Peyer's patch (tissue), 4 donors: ENCODE measurements around the gene PURA. TPM values are rescaled to one million over a fixed set of nuclear protein-coding genes. Genes with fewer than 3 reads are reported as not detected.

ENCODE experiments used
- DNase-seq, 3 donors: peaks; one replicate each; pipeline ENCODE4 v3.0.0-alpha.2; 2017 to 2019
- H3K27ac ChIP-seq, 4 donors: fragments of 200-600 bp; sonication (generic); one replicate each; pipeline ENCODE4 v1.5.1; 2016 to 2019
- H3K27me3 ChIP-seq, 2 donors: fragments of 200-600 bp; sonication (generic); one replicate each; pipeline ENCODE4 v1.5.1; 2019
- H3K36me3 ChIP-seq, 3 donors: fragments of 200-600 bp; sonication (generic); one replicate each; pipeline ENCODE4 v1.5.1; 2016 to 2019
- H3K4me1 ChIP-seq, 4 donors: fragments of 200-600 bp; sonication (generic); one replicate each; pipeline ENCODE4 v1.5.1; 2016 to 2019
- H3K4me3 ChIP-seq, 4 donors: fragments of 200-600 bp; sonication (generic); 1 replicate in 3 of 4; 2 replicates in 1 of 4; pipeline ENCODE4 v1.5.1; 2016 to 2019; ENCODE audit warnings: mild to moderate bottlenecking in 1 of 4
- H3K9me3 ChIP-seq, 4 donors: fragments of 200-600 bp; sonication (generic); one replicate each; pipeline ENCODE4 v1.5.1; 2016 to 2019; ENCODE audit warnings: mild to moderate bottlenecking in 1 of 4
- POLR2A ChIP-seq, 2 donors: fragments of 450-650 bp; IDR thresholded peaks; one replicate each; pipeline ENCODE4 v1.5.1; 2017; ENCODE audit warnings: antibody characterized with exemption in 2 of 2, mild to moderate bottlenecking in 2 of 2, moderate library complexity in 2 of 2
- total RNA-seq, 4 donors: library from RNA; depleted of rRNA; stranded (reverse); fragments of >200 nt; gene quantifications; one replicate each; pipeline ENCODE4 v1.1.0, GENCODE V29; 2016
- TF ChIP-seq, protein P1 (sequence below), 6 experiments: fragments of 450-650 bp in 4 of 6; fragments of 200-600 bp in 2 of 6; sonication (generic) in 1 of 6; IDR thresholded peaks; one replicate each; pipeline ENCODE4 v1.5.1; 2017 to 2019; ENCODE audit warnings: antibody characterized with exemption in 6 of 6, mild to moderate bottlenecking in 3 of 6, moderate library complexity in 1 of 6

Gene PURA
- total RNA-seq, 4 donors from 2014 or later, result 22.2 to 24.7 (median 22.7) TPM

- no peak for TF ChIP-seq POLR2A (IDR thresholded peaks at IDR 0.05)
- TF ChIP-seq, protein P1, sequence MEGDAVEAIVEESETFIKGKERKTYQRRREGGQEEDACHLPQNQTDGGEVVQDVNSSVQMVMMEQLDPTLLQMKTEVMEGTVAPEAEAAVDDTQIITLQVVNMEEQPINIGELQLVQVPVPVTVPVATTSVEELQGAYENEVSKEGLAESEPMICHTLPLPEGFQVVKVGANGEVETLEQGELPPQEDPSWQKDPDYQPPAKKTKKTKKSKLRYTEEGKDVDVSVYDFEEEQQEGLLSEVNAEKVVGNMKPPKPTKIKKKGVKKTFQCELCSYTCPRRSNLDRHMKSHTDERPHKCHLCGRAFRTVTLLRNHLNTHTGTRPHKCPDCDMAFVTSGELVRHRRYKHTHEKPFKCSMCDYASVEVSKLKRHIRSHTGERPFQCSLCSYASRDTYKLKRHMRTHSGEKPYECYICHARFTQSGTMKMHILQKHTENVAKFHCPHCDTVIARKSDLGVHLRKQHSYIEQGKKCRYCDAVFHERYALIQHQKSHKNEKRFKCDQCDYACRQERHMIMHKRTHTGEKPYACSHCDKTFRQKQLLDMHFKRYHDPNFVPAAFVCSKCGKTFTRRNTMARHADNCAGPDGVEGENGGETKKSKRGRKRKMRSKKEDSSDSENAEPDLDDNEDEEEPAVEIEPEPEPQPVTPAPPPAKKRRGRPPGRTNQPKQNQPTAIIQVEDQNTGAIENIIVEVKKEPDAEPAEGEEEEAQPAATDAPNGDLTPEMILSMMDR (IDR thresholded peaks at IDR 0.05), result no peak
- Histone ChIP-seq H3K27me3 (no peaks in the 10 kb centered on the region), H3K36me3 (no peaks in the 10 kb centered on the region), H3K4me1 (peaks cover 0 to 12% (median 0%) of the 10 kb centered on the region in 4 donors), H3K27ac (no peak overlapping the region), H3K9me3 (no peaks in the 10 kb centered on the region), H3K4me3 (no peak overlapping the region)
- DNase-seq, result no peak
These were observed 45.4 kb downstream of the PURA start for GRCh38 chr5:140159014-140159927.

DNA sequence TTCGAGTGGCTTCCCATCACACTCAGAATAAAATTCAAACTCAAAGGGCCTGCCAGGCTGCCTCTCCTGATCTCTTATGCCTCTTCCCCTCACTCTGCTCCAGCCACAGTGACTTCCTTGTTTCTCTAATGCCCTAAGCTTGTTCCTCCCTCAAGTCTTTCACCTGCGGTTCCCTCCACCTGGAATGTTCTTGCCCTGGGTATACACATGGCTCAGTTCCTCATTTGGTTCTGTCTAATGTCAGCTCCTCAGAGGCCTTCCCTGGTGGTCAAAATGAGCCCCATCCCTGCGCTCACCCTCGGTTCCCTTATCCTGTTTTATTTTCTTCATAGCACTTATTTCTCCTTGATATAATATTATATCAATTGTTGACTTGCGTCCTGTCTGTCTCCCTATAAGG, 48.4 kb downstream of the PURA start:
- Histone ChIP-seq H3K9me3 (no peaks in the 10 kb centered on the region), H3K4me1 (peaks cover 0 to 21% (median 0%) of the 10 kb centered on the region in 4 donors), H3K27me3 (no peaks in the 10 kb centered on the region), H3K4me3 (no peak overlapping the region), H3K36me3 (no peaks in the 10 kb centered on the region), H3K27ac (no peak overlapping the region)
- DNase-seq, result peak in 1 of 3 donors; percentile 37
- TF ChIP-seq POLR2A (IDR thresholded peaks at IDR 0.05), result no peak
- TF ChIP-seq, protein P1 (IDR thresholded peaks at IDR 0.05), result no peak

- Histone ChIP-seq H3K9me3 (no peaks in the 10 kb centered on the region), H3K27me3 (no peaks in the 10 kb centered on the region), H3K27ac (no peak overlapping the region), H3K4me3 (no peak overlapping the region), H3K4me1 (peaks cover 0 to 18% (median 0%) of the 10 kb centered on the region in 4 donors), H3K36me3 (no peaks in the 10 kb centered on the region)
- TF ChIP-seq POLR2A (IDR thresholded peaks at IDR 0.05), result no peak
- TF ChIP-seq, protein P1 (IDR thresholded peaks at IDR 0.05), result no peak
- peak in 1 of 3 donors; percentile 38 for DNase-seq
These were observed 48.9 kb downstream of the PURA start for GRCh38 chr5:140162781-140163180.

- H3K4me1 ChIP-seq, result peaks cover 0 to 18% (median 0%) of the 10 kb centered on the region in 4 donors
- TF ChIP-seq POLR2A (IDR thresholded peaks at IDR 0.05), result no peak
- peak overlapping the region in 3 of 4 donors; percentile 30 to 80 (median 64) for H3K27ac ChIP-seq
- H3K36me3 ChIP-seq, result no peaks in the 10 kb centered on the region
- no peaks in the 10 kb centered on the region for H3K27me3 ChIP-seq
- H3K4me3 ChIP-seq, result no peak overlapping the region
- DNase-seq, result peak in 2 of 3 donors; percentile 72 to 74
- no peaks in the 10 kb centered on the region for H3K9me3 ChIP-seq
These were observed 51.4 kb downstream of the PURA start for GRCh38 chr5:140165101-140165922.

GRCh38 chr5:140165923-140166270, 52.0 kb downstream of the PURA start:
- no peak overlapping the region for H3K4me3 ChIP-seq
- peaks cover 0 to 18% (median 0%) of the 10 kb centered on the region in 4 donors for H3K4me1 ChIP-seq
- no peak for DNase-seq
- H3K36me3 ChIP-seq, result no peaks in the 10 kb centered on the region
- no peaks in the 10 kb centered on the region for H3K27me3 ChIP-seq
- TF ChIP-seq, protein P1 (IDR thresholded peaks at IDR 0.05), result no peak
- no peak for TF ChIP-seq POLR2A (IDR thresholded peaks at IDR 0.05)
- no peaks in the 10 kb centered on the region for H3K9me3 ChIP-seq
- peak overlapping the region in 3 of 4 donors; percentile 30 to 80 (median 64) for H3K27ac ChIP-seq
